CD14-positive monocyte (primary cell): ENCODE measurements around the gene GPR68. TPM values are rescaled to one million over a fixed set of nuclear protein-coding genes. Genes with fewer than 3 reads are reported as not detected.
"Not testable (repeated sequence)": the region's sequence is repeated elsewhere in the genome, so short reads cannot be mapped to it uniquely, and the experiment has no call there.

Source experiments
- DNase-seq, 3 donors: peaks; one replicate each; pipeline ENCODE4 v3.0.0-alpha.2; 2011 to 2022
- H2AFZ ChIP-seq: 2 replicates; pipeline ENCODE4 v1.6.0; 2012; ENCODE audit warnings: mild to moderate bottlenecking, low read depth, low read length, inconsistent platforms; ENCODE audit not compliant: insufficient read depth, poor library complexity, severe bottlenecking
- H3K27ac ChIP-seq, 2 donors: 1 replicate in 1 of 2; 2 replicates in 1 of 2; pipeline ENCODE4 v1.5.1; 2012 to 2013; ENCODE audit warnings: low read length in 2 of 2, control low read depth in 1 of 2, inconsistent platforms in 1 of 2, low read depth in 1 of 2, mild to moderate bottlenecking in 1 of 2
- H3K27me3 ChIP-seq, 2 donors: one replicate each; pipeline versions ENCODE4 v1.6.0 to v1.6.1; 2011 to 2013; ENCODE audit warnings: low read length in 2 of 2; ENCODE audit not compliant: control insufficient read depth in 2 of 2, insufficient read depth in 2 of 2
- H3K36me3 ChIP-seq, 2 donors: replicated peaks in 1 of 2; 1 replicate in 1 of 2; 2 replicates in 1 of 2; pipeline versions ENCODE4 v1.5.1 to v1.6.1; 2012 to 2013; ENCODE audit warnings: low read length in 2 of 2, control low read depth in 1 of 2, inconsistent platforms in 1 of 2, mild to moderate bottlenecking in 1 of 2; ENCODE audit not compliant: insufficient read depth in 2 of 2, control insufficient read depth in 1 of 2
- H3K4me1 ChIP-seq, 2 donors: 1 replicate in 1 of 2; 2 replicates in 1 of 2; pipeline versions ENCODE4 v1.5.1 to v1.6.1; 2012 to 2013; ENCODE audit warnings: low read length in 2 of 2, control low read depth in 1 of 2, inconsistent platforms in 1 of 2, mild to moderate bottlenecking in 1 of 2, moderate library complexity in 1 of 2; ENCODE audit not compliant: insufficient read depth in 2 of 2, control insufficient read depth in 1 of 2
- H3K4me2 ChIP-seq: replicated peaks from 2 replicates; pipeline ENCODE3; 2012; ENCODE audit warnings: low read length, moderate library complexity, mild to moderate bottlenecking; ENCODE audit not compliant: poor library complexity, severe bottlenecking; ENCODE audit errors: extremely low read depth
- H3K4me3 ChIP-seq, 3 experiments: fragments of 200-600 bp in 1 of 3; sonication (generic) in 1 of 3; replicated peaks in 1 of 3; 1 replicate in 2 of 3; 2 replicates in 1 of 3; pipeline ENCODE4 v1.5.1; 2011 to 2013; ENCODE audit warnings: low read length in 3 of 3, mild to moderate bottlenecking in 3 of 3, control low read depth in 2 of 3, low read depth in 2 of 3, inconsistent platforms in 1 of 3, moderate library complexity in 1 of 3
- H3K79me2 ChIP-seq: 2 replicates; pipeline ENCODE4 v1.6.0; 2012; ENCODE audit warnings: mild to moderate bottlenecking, control low read depth, inconsistent platforms, low read length, moderate library complexity; ENCODE audit not compliant: insufficient read depth
- H3K9ac ChIP-seq: 2 replicates; pipeline ENCODE4 v1.6.0; 2017; ENCODE audit warnings: low read length, mild to moderate bottlenecking; ENCODE audit not compliant: insufficient read depth, poor library complexity, severe bottlenecking
- H3K9me3 ChIP-seq, 2 donors: replicated peaks in 1 of 2; 1 replicate in 1 of 2; 2 replicates in 1 of 2; pipeline versions ENCODE4 v1.5.1 to v1.6.1; 2012 to 2013; ENCODE audit warnings: low read length in 2 of 2, control low read depth in 1 of 2; ENCODE audit not compliant: control insufficient read depth in 1 of 2, insufficient read depth in 1 of 2
- H4K20me1 ChIP-seq: 2 replicates; pipeline ENCODE4 v1.6.0; 2012; ENCODE audit warnings: mild to moderate bottlenecking, low read length, control low read depth, moderate library complexity; ENCODE audit not compliant: insufficient read depth
- H3K27ac Mint-ChIP-seq, 7 donors: one replicate each; pipeline ENCODE4 v1.8.0; 2020; ENCODE audit warnings: mild to moderate bottlenecking in 7 of 7, mixed read lengths in 7 of 7, moderate library complexity in 6 of 7, inconsistent platforms in 2 of 7
- H3K27me3 Mint-ChIP-seq, 3 donors: one replicate each; pipeline ENCODE4 v1.8.0; 2021 to 2022; ENCODE audit warnings: low read depth in 3 of 3, mild to moderate bottlenecking in 3 of 3, mixed read lengths in 3 of 3, moderate library complexity in 3 of 3, inconsistent platforms in 1 of 3
- H3K36me3 Mint-ChIP-seq, 2 donors: one replicate each; pipeline ENCODE4 v1.8.0; 2020; ENCODE audit warnings: mixed read lengths in 2 of 2, inconsistent platforms in 1 of 2, mild to moderate bottlenecking in 1 of 2
- H3K4me1 Mint-ChIP-seq: one replicate; pipeline ENCODE4 v1.8.0; 2020; ENCODE audit warnings: mild to moderate bottlenecking, mixed read lengths
- H3K4me3 Mint-ChIP-seq, 2 donors: one replicate each; pipeline ENCODE4 v1.8.0; 2020; ENCODE audit warnings: mild to moderate bottlenecking in 2 of 2, mixed read lengths in 2 of 2, moderate library complexity in 1 of 2
- H3K9me3 Mint-ChIP-seq, 7 donors: one replicate each; pipeline ENCODE4 v1.8.0; 2020 to 2022; ENCODE audit warnings: mixed read lengths in 7 of 7, mild to moderate bottlenecking in 6 of 7, moderate library complexity in 6 of 7, inconsistent platforms in 2 of 7
- WGBS: methylation state at CpG from one replicate; pipeline ENCODE4 v1.1.5; 2013; ENCODE audit warnings: missing lambda C conversion rate; ENCODE audit not compliant: insufficient coverage; 5-methylcytosine and 5-hydroxymethylcytosine counted together
- intact Hi-C, 2 donors: fragments of 100-400 bp; cut with micrococcal nuclease; formaldehyde crosslinking; loops; one replicate each; pipeline versions ENCODE4 v1.15.0 to v1.15.1; 2023
- polyA plus RNA-seq, 3 donors: library from polyadenylated mRNA; depleted of rRNA in 1 of 3; unstranded in 2 of 3; stranded (reverse) in 1 of 3; fragments of 300-500 nt in 2 of 3; fragments of >200 nt in 1 of 3; fragmentation: Illumina TruSeq in 2 of 3; gene quantifications; 1 replicate in 2 of 3; 2 replicates in 1 of 3; pipeline ENCODE4 v1.2.3, GENCODE V29; 2012 to 2021
- TF ChIP-seq, protein P1 (sequence below): fragments of 200-600 bp; IDR thresholded peaks from one replicate; pipeline ENCODE4 v1.8.0; 2022; ENCODE audit warnings: antibody characterized with exemption, mild to moderate bottlenecking

GPR68 gene
- polyA plus RNA-seq, 3 donors = 0.05 to 0.07 TPM; not detected in 1

DNA sequence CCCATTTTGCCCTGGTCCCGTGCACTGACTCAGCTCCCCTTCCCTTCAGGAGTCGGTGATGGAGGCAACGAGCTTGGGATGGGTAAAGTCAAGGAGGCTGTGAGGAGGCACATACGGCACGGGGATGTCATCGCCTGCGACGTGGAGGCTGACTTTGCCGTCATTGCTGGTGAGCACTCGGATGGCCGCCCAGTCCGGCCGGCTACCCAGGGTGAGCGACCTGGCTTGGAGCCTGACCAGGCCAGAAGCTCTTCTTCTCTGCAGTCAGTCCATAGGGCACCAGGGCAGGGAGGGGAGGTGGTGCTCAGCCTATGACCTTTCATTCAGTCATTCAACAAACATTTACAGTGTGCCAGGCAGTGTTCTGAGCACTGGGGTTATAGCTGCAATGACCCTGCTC is 39.8 kb downstream of the GPR68 start:
- Histone ChIP-seq H3K9me3 (peaks cover 0 to 1% of the 10 kb centered on the region in 2 donors), H3K4me2 (no peak overlapping the region), H4K20me1 (peaks cover 3% of the 10 kb centered on the region), H3K27me3 (no peaks in the 10 kb centered on the region), H2AFZ (no peak overlapping the region), H3K27ac (no peak overlapping the region), H3K4me1 (peaks cover 4 to 5% of the 10 kb centered on the region in 2 donors), H3K9ac (no peak overlapping the region), H3K79me2 (no peaks in the 10 kb centered on the region), H3K36me3 (peaks cover 89 to 100% of the 10 kb centered on the region in 2 donors), H3K4me3 (no peak overlapping the region)
- no peaks in the 10 kb centered on the region for H3K27me3 Mint-ChIP-seq
- peak overlapping the region in 3 of 7 donors; percentile 42 to 60 (median 59) for H3K27ac Mint-ChIP-seq
- H3K4me3 Mint-ChIP-seq = no peak overlapping the region
- peaks cover 0 to 6% (median 2%) of the 10 kb centered on the region in 7 donors for H3K9me3 Mint-ChIP-seq
- H3K4me1 Mint-ChIP-seq = peaks cover 4% of the 10 kb centered on the region
- TF ChIP-seq, protein P1, sequence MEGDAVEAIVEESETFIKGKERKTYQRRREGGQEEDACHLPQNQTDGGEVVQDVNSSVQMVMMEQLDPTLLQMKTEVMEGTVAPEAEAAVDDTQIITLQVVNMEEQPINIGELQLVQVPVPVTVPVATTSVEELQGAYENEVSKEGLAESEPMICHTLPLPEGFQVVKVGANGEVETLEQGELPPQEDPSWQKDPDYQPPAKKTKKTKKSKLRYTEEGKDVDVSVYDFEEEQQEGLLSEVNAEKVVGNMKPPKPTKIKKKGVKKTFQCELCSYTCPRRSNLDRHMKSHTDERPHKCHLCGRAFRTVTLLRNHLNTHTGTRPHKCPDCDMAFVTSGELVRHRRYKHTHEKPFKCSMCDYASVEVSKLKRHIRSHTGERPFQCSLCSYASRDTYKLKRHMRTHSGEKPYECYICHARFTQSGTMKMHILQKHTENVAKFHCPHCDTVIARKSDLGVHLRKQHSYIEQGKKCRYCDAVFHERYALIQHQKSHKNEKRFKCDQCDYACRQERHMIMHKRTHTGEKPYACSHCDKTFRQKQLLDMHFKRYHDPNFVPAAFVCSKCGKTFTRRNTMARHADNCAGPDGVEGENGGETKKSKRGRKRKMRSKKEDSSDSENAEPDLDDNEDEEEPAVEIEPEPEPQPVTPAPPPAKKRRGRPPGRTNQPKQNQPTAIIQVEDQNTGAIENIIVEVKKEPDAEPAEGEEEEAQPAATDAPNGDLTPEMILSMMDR = no peak
- H3K36me3 Mint-ChIP-seq = peaks cover 86 to 93% of the 10 kb centered on the region in 2 donors
- 97% methylated on average over 10 of the region's 14 CpGs for WGBS
- DNase-seq = no peak
- intact Hi-C loops = no loop called here

DNA sequence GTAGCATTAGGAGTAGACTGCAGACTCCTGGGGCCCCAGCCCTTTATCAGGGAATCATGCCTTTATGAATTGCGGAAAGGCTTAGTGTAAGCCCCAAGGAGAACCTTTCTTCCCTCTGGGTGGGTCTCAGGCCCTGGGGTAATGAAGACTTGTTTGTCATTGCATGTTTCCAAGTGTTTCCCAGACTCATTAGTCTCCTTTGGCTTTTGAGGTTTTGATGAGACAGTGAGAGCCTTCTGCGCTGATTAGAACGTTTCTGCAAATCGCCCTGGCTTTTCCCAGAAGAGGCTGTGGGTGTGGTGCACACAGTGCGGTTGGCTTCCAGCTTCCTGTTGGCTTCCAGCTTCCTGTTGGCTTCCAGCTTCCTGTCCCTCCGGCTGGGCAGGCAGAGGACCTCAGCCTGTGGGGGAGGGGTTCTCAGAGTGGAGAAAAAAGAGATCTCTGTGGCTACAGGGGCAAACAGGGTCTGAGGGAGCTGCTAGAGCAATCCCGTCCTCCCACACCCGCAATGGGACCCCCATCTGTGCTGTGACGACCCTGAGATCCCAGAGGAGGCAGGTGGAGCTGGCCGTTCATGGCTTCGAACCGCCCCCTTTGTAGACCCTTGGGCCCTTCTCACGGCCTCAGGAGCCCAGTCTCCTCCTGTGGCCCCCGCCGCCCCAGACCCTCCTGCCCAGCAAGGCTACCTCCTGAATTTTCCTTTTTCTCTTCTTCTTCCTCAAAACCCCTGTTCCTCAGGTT is 42.1 kb downstream of the GPR68 start:
- H3K27me3 Mint-ChIP-seq = no peaks in the 10 kb centered on the region
- peaks cover 4 to 5% of the 10 kb centered on the region in 2 donors for H3K4me1 ChIP-seq
- H3K4me3 Mint-ChIP-seq = no peak overlapping the region
- peaks cover 3% of the 10 kb centered on the region for H4K20me1 ChIP-seq
- no peak overlapping the region for H3K9ac ChIP-seq
- peaks cover 89 to 100% of the 10 kb centered on the region in 2 donors for H3K36me3 ChIP-seq
- intact Hi-C loops = no loop called here
- peak overlapping the region in 1 of 2 donors; percentile 48 for H3K27ac ChIP-seq
- WGBS = 94% methylated on average over 10 of the region's 15 CpGs
- H3K79me2 ChIP-seq = no peaks in the 10 kb centered on the region
- H3K27me3 ChIP-seq = no peaks in the 10 kb centered on the region
- TF ChIP-seq, protein P1 = no peak
- no peak overlapping the region for H2AFZ ChIP-seq
- H3K4me2 ChIP-seq = no peak overlapping the region
- no peak overlapping the region for H3K4me3 ChIP-seq
- peaks cover 4% of the 10 kb centered on the region for H3K4me1 Mint-ChIP-seq
- peaks cover 85 to 93% of the 10 kb centered on the region in 2 donors for H3K36me3 Mint-ChIP-seq
- peaks cover 0 to 3% of the 10 kb centered on the region in 2 donors for H3K9me3 ChIP-seq
- H3K27ac Mint-ChIP-seq = peak overlapping the region in 3 of 7 donors; percentile 38 to 79 (median 73)
- DNase-seq = peak in 1 of 3 donors; percentile 8
- H3K9me3 Mint-ChIP-seq = peaks cover 0 to 11% (median 5%) of the 10 kb centered on the region in 7 donors

DNA sequence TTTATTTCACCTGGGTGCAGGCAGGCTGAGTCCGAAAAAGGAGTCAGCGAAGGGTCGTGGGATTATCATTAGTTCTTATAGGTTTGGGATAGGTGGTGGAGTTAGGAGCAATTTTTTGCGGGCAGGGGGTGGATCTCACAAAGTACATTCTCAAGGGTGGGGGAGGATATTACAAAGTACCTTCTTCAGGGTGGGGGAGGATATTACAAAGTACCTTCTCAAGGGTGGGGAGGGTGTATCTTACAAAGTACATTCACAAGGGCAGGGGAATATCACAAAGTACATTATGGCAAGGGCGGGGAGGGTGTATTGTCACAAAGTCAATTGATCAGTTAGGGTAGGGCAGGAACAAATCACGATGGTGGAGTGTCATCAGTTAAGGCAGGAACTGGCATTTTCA is 43.7 kb downstream of the GPR68 start:
- intact Hi-C loops, H3K27ac ChIP-seq, H3K27me3 Mint-ChIP-seq, H3K4me2 ChIP-seq, H3K9me3 ChIP-seq, H3K4me1 Mint-ChIP-seq, H3K79me2 ChIP-seq, DNase-seq, H3K4me3 ChIP-seq, H3K27me3 ChIP-seq, H3K4me3 Mint-ChIP-seq, H2AFZ ChIP-seq, H3K9ac ChIP-seq, H3K4me1 ChIP-seq, H4K20me1 ChIP-seq: not testable (repeated sequence)
- peaks cover 0 to 11% (median 5%) of the 10 kb centered on the region in 7 donors for H3K9me3 Mint-ChIP-seq
- peaks cover 82 to 93% of the 10 kb centered on the region in 2 donors for H3K36me3 Mint-ChIP-seq
- H3K27ac Mint-ChIP-seq = peak overlapping the region in 2 of 7 donors; percentile 7 to 40
- peaks cover 88 to 100% of the 10 kb centered on the region in 2 donors for H3K36me3 ChIP-seq
- WGBS = 100% methylated on average over 4 of the region's 6 CpGs
